Neural cell (in vitro differentiated cells): ENCODE results near the gene ADGRD1.

Source experiments
- EP300 ChIP-seq: fragments of 450-650 bp; conservative IDR thresholded peaks from 2 replicates; pipeline ENCODE4 v1.6.1; 2014; ENCODE audit warnings: antibody characterized with exemption, mild to moderate bottlenecking, moderate library complexity; ENCODE audit not compliant: poor library complexity, severe bottlenecking
- EZH2 ChIP-seq: fragments of 200-600, 300-800 bp; shearing (Covaris generic), sonication (generic); IDR thresholded peaks from 2 replicates; pipeline ENCODE4 v1.6.1; 2014; ENCODE audit warnings: antibody characterized with exemption, low read length, borderline replicate concordance, mild to moderate bottlenecking; ENCODE audit not compliant: insufficient read depth, poor library complexity, severe bottlenecking
- MXI1 ChIP-seq: fragments of 450-650 bp; conservative IDR thresholded peaks from 2 replicates; pipeline ENCODE4 v1.6.1; 2014; ENCODE audit warnings: antibody characterized with exemption, mild to moderate bottlenecking; ENCODE audit not compliant: poor library complexity, severe bottlenecking
- RAD21 ChIP-seq: fragments of 450-650 bp; conservative IDR thresholded peaks from 2 replicates; pipeline ENCODE4 v1.6.1; 2014; ENCODE audit warnings: antibody characterized with exemption, mild to moderate bottlenecking, moderate library complexity
- TAF1 ChIP-seq: IDR thresholded peaks from 2 replicates; pipeline ENCODE4 v1.6.1; 2012; ENCODE audit warnings: low read depth
- TF ChIP-seq, protein P1 (sequence below): fragments of 450-650 bp; IDR thresholded peaks from 2 replicates; pipeline ENCODE4 v1.5.1; 2014; ENCODE audit warnings: antibody characterized with exemption, mild to moderate bottlenecking, moderate library complexity; ENCODE audit not compliant: poor library complexity, severe bottlenecking

DNA sequence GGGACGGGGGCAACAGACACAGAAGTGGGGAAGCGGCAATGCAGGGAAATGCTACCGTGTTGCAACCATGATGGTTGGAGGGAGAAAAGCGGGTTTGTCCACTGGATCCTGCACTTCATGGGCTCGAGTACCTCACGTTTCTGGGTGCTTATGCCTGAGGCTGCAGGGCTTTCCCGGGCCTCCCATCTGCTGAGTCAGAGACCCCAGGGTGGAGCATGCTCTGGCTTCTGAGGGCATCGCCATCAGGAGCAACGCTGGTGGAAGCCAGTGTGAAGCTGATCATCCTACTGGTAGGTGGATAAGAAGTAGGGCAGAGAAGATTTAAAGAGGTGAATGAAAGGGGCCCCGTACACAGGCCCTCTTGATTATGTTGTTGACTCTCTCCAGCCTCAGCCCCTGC is 5.0 kb upstream of the ADGRD1 start:
- TF ChIP-seq, protein P1, sequence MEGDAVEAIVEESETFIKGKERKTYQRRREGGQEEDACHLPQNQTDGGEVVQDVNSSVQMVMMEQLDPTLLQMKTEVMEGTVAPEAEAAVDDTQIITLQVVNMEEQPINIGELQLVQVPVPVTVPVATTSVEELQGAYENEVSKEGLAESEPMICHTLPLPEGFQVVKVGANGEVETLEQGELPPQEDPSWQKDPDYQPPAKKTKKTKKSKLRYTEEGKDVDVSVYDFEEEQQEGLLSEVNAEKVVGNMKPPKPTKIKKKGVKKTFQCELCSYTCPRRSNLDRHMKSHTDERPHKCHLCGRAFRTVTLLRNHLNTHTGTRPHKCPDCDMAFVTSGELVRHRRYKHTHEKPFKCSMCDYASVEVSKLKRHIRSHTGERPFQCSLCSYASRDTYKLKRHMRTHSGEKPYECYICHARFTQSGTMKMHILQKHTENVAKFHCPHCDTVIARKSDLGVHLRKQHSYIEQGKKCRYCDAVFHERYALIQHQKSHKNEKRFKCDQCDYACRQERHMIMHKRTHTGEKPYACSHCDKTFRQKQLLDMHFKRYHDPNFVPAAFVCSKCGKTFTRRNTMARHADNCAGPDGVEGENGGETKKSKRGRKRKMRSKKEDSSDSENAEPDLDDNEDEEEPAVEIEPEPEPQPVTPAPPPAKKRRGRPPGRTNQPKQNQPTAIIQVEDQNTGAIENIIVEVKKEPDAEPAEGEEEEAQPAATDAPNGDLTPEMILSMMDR: no peak
- TF ChIP-seq EP300 (no peak), TAF1 (no peak), RAD21 (no peak), MXI1 (no peak), EZH2 (no peak)
